ENCODE results near the gene TUBGCP3.
"Not testable (repeated sequence)": the region's sequence is repeated elsewhere in the genome, so short reads cannot be mapped to it uniquely, and the experiment has no call there.

TUBGCP3 gene

DNA sequence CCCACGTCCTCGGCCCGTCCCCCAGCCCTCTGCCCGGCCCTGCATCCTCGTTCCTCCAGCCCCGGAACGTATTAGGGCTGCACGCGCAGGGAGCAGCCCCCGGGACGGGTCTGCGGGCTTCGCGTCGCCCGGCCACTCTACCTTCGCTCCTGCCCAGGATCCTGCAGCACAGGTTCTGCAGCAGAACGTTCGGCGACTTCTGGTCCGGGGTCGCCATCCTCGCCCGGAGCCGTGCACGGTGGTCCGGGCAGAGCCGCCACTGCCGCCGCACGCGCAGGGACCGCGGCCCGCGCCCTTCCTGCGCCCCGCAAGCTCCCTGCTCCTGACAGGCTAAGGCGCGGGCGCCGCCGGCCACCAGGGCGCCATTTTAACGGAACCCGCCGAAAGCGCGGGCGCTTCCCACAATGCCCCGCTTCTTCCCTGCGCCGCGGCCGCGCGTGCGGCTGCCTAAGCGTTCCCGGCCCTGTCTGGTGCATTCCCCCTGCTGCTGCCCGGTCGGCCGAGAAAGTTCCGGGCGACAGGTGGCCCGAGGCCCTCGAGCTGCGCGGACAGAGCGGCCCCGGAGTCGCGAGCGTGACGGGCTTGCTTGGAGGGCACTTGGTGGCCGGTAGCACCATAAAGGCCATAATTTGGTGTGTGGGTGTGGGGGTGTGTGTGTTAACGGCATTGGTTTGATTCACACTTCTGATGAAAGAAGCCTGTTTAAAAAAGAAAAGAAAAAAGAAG is at the start of gene TUBGCP3:
Gene TUBGCP3, minus strand, starts transcription at position 390 of the 726 bp plus-strand sequence. Its CDS starts 173 bp downstream, at position 217.
- peak; percentile 78 for DNase-seq

DNA sequence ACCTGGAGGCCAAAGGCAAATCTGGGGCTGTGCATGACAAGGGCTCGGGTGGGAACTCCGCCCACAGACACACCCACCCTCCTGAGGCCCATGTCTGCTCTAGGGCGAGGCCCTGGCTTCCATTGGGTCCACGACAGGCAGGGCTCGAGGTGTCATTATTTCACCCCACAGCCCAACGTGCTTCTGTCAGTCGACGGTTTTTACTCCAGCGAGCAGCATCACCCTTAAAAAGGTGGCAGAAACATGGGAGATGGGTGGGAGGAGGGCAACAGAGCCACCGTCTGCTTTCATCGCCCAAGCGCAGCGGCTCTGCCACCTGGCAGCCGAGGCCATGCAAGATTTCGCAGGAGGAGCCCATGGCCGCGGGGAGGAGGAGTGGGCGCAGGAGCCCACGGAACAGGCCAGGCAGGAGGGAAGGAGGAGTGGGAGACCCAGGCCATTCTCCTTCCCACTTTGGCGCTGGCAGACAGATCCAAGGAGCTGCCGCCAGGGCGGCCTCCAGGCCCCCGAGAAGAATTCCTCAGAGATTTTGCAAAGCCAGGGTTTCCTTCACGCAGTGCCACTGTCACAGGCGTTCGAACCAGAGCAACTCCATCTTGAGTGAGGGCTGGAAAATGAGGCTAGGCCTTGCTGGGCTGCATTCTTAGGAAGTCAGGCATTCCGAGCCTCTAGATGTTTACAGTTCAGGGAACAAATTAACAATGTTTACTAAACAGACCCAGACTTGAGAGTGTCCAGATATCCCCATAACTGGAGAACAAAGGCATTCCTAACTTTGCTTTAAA is 49.3 kb upstream of the TUBGCP3 start:
- DNase-seq: no peak

GRCh38 chr13:112636401-112636975 is 48.5 kb upstream of the TUBGCP3 start:
- no peak for DNase-seq

DNA sequence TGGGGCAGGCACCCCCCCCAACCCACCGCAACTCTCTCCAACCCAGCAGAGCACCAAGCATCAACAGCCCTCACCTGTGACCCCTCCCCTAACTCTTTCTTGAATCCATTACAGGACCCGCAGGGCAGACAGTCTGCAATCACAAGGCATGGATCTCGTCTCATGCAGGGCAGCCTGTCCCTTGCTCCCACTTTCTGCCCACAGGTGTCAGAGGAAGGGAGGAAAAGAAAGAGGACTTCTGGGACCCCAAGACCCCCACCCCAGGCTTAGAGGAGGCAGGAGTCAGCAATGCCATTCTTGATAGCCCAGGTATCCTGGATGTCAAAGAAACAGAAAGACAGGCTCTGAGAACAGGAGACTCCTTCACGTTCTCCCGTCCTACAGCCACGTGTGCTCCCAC is 47.4 kb upstream of the TUBGCP3 start:
- DNase-seq: no peak

- no peak for DNase-seq
Measured at GRCh38 chr13:112634102-112634501, 46.1 kb upstream of the TUBGCP3 start.

DNA sequence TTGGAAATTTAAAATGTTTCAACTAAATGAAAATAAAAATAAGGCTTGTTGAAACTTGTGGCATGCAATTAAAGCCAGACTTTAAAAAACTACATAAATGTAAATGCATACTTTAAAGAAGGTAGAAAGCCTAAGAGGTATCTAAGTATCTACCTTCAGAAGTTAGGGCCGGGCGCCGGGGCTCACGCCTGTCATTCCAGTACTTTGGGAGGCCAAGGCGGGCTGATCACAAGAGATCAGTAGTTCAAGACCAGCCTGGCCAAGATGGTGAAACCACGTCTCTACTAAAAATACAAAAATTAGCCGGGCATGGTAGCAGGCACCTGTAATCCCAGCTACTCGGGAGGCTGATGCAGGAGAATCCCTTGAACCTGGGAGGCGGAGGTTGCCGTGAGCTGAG is 42.3 kb upstream of the TUBGCP3 start:
- not testable (repeated sequence) for DNase-seq

GRCh38 chr13:112629161-112629560 is 41.2 kb upstream of the TUBGCP3 start:
- no peak for DNase-seq

- DNase-seq: not testable (repeated sequence)
Measured at GRCh38 chr13:112627613-112628012, 39.7 kb upstream of the TUBGCP3 start.

DNA sequence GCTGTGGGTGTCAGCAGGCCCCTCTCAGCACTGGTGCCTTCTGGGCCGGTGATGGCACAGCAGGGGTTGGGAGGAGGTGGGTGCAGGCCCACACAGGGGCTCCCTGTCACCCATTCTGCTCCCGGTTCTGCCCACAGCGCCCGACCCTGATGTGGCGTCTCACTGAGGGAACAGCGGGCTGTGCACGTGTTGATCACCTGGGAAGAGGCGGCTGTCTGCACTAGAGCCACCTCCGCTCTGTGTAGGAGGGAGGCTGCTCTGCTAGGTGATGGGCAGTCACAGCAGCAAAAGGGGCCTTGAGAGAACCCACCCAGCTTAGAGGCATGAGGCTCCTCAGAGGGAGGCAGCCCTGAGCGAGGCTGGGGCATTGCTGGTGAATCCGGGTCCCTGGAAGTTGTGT is 39.2 kb upstream of the TUBGCP3 start:
- DNase-seq: no peak

DNA sequence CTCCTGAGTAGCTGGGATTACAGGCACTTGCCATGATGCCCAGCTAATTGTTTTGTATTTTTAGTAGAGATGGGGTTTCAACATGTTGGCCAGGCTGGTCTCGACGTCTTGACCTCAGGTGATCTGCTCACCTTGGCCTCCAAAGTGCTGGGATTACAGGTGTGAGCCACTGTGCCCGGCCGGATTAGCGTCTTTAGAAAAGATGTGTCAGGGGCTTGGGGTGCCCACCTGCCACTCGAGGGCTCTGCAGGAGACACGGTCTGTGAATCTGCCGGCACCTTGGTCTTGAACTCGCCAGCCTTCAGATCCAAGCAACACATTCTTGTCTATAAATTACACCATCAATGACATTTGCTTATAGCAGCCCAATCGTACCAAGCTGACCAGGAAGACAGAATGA is 38.8 kb upstream of the TUBGCP3 start:
- DNase-seq: no peak

DNA sequence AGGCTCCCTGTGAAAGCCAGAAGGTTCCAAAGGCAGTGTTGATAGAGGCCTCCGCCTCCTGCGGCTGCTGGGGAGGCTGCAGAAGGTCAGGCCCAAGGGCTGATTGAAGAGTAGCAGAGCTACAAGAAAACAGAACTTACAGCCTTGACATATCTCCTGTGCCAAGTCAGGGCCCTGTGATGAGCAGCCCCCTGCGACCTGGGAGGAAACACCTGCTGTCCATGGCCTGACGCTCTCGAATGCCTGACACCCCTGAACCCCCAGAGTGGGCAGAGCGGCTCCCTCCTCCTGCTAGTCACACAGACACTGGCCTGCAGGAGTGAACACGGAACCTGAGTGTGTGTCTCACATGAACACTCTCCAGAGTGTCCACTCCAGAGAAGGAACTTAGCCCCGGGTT is 38.2 kb upstream of the TUBGCP3 start:
- no peak for DNase-seq

GRCh38 chr13:112625698-112626097 is 37.7 kb upstream of the TUBGCP3 start:
- DNase-seq: no peak

DNA sequence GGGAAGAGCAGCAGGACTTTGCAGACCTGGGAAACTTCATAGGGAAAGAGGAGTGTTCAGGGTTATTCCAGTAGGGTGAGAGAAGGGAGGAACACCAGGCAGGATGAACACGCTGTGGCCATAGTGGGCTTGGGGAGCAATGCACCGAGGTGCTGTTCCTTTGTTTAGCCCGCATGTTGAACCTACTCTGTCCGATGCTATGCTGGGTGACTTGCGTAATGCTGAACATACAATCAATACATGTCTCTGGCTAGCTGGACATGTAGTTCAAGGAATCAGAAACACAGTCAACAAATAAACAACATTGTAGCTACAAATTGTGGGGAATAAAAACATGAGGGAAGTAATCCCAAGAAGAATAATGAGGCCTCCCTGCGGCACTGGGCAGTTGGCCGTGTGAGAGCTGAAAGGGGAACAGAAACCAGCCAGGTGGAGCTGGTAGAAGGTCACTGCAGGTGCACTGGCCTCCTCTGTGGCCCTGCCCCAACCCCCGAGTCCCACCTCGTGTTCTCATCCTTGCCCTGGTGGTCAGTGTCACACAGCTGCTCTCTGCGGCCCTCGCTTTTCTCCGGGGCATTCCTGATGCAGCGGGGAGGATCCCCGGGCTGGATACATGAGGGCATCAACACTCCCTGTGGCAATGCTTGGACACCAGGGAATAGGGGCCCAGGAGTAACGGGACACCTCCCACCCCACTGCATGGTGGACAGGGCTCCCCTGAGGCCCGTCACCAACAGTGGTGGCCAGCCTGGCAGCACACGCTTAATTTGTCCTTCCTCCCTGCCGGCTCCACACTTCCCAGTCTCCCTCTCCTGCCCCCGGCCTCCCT is 36.9 kb upstream of the TUBGCP3 start:
- no peak for DNase-seq

DNA sequence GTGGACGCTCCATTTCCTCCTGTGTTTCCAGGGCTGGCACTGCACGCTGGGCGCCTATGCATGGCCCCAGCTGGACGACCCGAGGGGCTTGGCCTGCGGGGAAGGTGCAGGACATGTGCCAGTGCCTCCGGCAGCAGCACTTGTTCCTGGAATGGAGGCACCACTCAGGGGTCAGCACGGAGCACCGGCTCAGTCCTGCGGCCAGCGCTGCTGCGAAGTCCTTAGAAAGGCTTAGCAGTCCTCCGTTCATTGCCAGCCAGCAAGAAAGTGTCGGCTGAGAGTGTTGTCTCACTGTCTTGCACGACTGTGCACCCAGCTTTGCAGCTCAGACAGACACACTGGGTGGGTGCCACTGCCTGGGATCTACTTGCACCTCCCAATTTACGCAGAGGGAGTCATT is 36.1 kb upstream of the TUBGCP3 start:
- no peak for DNase-seq

DNA sequence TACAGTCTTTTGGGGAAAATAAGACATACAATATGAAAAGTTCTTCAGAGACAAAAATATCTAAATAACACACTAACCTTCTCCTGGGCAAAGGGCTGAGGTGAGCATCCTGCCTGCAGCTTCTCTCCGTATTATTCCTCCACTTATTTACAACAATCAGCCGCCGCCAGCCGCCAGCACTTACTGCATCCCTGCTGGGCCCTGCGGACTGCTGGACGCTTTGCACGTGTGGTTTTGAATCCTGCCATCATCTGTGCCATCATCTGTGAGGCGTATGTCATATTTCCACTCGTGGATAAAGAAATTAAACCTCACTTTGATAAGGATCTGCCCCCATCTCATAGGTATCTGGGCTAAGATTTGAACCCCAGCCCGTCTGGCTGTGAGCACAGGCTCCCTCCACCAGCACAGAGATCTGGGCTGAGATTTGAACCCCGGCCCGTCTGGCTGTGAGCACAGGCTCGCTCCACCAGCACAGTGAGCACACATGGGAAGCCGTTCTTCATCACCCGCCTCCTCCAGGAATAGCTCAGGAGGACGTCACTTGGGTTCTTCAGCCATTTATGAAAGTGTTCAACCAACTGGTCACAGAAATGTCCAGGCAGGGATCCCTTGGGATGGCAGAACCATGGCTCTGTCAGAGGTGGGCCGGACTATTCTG is 35.2 kb upstream of the TUBGCP3 start:
- DNase-seq: no peak

- DNase-seq: no peak
Measured at GRCh38 chr13:112622375-112622774, 34.4 kb upstream of the TUBGCP3 start.

DNA sequence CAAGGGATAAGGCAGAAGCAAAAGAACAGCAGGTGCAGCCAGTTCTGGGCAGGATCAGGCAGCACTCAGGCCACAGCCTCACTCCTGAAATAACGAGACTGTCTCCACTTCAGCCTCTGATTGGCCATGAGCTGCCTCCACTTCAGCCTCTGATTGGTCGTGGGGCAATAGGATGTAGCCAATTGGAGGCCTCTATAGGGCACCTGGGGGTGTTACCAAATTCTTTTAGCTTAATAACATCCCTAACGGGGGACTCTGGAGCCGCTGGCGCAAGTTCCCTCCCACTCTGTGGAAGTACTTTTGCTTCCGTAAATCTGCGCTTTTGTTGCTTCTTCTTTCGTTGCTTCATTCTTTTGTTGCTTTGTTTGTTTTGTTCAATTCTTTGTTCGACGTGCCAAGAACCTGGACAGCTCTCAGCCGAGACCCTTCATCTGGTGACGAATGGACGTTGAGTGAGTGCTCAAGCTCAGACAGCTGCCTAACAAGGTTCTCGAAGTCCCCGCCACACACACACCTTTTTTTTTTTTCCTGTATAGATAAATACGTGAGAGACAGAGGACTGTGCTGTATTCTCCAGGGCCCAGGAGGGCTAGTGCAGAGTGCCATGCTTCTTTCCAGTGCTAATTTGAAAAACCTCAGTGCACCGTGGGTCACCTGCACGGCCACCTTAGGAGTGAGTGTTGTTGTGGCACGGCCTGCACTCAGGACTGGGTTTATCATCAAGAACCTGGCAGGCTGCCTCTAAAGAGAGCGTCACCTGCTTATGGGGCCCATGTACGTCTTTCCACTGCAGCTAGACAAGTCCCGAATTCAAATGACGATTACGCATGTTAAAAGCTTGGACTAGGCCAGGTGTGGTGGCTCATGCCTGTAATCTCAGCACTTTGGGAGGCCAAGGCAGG is 32.0 kb upstream of the TUBGCP3 start:
- peak; percentile 82 for DNase-seq

DNA sequence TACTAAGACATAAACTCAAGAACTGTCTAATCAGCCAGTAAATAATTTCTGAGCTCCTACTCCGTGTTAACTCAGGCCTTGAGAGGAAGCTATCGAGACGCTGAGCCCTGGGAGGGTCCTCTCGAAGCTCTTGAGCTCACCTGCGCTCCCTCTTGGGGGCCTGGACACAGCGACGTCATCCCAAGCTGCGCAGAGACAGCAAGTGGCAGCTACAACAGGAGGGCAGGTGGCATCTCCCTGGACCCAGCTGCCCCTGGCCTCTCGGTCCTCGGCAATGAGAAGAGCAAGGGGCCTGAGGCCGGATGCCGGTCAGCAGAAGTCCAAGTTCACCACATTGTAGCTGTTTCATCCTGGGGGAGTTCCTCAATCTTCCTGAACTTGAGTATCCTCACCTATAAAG is 30.5 kb upstream of the TUBGCP3 start:
- DNase-seq: no peak

GRCh38 chr13:112617754-112618375 is 29.9 kb upstream of the TUBGCP3 start:
- DNase-seq: no peak

DNA sequence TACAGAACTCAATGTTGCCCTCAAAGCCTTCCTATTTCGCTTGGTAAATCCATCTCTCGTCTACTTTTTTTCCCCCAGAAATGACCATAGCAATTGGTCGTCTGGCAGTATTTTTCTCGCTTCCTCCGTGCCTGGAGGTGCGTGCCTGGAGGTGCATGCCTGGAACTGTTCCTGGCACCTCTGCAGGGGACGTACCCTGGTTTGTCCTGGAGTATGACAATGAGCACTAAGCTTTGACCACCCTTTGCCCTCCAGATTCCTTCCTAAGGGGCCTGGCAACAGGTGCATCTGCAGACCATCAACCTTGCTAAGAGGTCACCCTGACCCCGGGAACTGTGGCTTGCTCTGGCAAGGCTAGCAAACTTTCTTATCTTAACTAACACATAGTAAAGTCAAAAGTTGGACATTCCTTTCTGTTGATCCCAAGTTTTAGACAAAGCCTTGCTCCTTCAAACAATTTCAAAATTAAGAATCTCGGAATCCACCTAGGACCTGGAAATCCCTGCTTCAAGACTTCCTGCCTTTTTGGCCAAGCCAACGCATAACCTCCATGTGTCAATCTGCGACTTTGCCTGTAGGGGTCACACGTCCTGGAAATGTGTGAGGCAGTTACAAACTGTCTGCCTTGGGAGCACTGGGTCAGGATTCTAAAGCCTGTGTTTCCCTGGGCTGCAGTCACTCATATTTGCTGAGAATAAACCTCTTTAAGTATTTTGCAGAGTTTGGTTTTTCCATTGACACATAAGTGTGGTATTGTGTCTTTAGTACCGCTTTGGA is 28.8 kb upstream of the TUBGCP3 start:
- DNase-seq: peak; percentile 43

Measured in DMS53 (cell line).